ENCODE results near the gene BLM. TPM values are rescaled to one million over a fixed set of nuclear protein-coding genes. Genes with fewer than 3 reads are reported as not detected.

BLM gene
- total RNA-seq, 3 donors from 2014 or later: 0.33 to 7.4 (median 2.2) TPM

- intact Hi-C loops (cut with DNase I; ENCODE audit: low total_unique reads): no loop called here
- Histone ChIP-seq H3K4me3 (no peak overlapping the region), H3K36me3 (no peaks in the 10 kb centered on the region), H3K9me3 (no peaks in the 10 kb centered on the region), H3K4me1 (no peaks in the 10 kb centered on the region), H3K27me3 (no peaks in the 10 kb centered on the region), H3K27ac (no peak overlapping the region)
- TF ChIP-seq POLR2AphosphoS5 (IDR thresholded peaks at IDR 0.05): no peak
- TF ChIP-seq CTCF (IDR thresholded peaks at IDR 0.05): no peak
- no peak for TF ChIP-seq POLR2A (IDR thresholded peaks at IDR 0.05)
- no peak for DNase-seq (ENCODE audit: low spot score in 2 of 2)
Measured at GRCh38 chr15:90812958-90813265, 95.8 kb downstream of the BLM start.

- no peaks in the 10 kb centered on the region for H3K4me1 ChIP-seq
- H3K9me3 ChIP-seq: no peaks in the 10 kb centered on the region
- H3K27me3 ChIP-seq: no peaks in the 10 kb centered on the region
- intact Hi-C loops (cut with DNase I; ENCODE audit: low total_unique reads): no loop called here
- no peaks in the 10 kb centered on the region for H3K36me3 ChIP-seq
- peak overlapping the region; percentile 54 to 58 for H3K27ac ChIP-seq
- TF ChIP-seq POLR2A (IDR thresholded peaks at IDR 0.05): no peak
- TF ChIP-seq POLR2AphosphoS5 (IDR thresholded peaks at IDR 0.05): no peak
- no peak for TF ChIP-seq CTCF (IDR thresholded peaks at IDR 0.05)
- H3K4me3 ChIP-seq: no peak overlapping the region
- no peak for DNase-seq (ENCODE audit: low spot score in 2 of 2)
Measured at GRCh38 chr15:90813796-90814190, 96.6 kb downstream of the BLM start.

- Histone ChIP-seq H3K36me3 (no peaks in the 10 kb centered on the region), H3K9me3 (no peaks in the 10 kb centered on the region), H3K4me1 (no peaks in the 10 kb centered on the region), H3K27me3 (no peaks in the 10 kb centered on the region), H3K27ac (peak overlapping the region; percentile 54 to 58), H3K4me3 (no peak overlapping the region)
- intact Hi-C loops (cut with DNase I; ENCODE audit: low total_unique reads): no loop called here
- no peak for DNase-seq (ENCODE audit: low spot score in 2 of 2)
- TF ChIP-seq POLR2A (IDR thresholded peaks at IDR 0.05): no peak
- TF ChIP-seq CTCF (IDR thresholded peaks at IDR 0.05): no peak
- no peak for TF ChIP-seq POLR2AphosphoS5 (IDR thresholded peaks at IDR 0.05)
Measured at GRCh38 chr15:90814191-90814821, 97.2 kb downstream of the BLM start.

GRCh38 chr15:90816401-90817116, 99.4 kb downstream of the BLM start:
- intact Hi-C loops (cut with DNase I; ENCODE audit: low total_unique reads): no loop called here
- DNase-seq (ENCODE audit: low spot score in 2 of 2): no peak

More at GRCh38 chr15:90816401-90817116, 99.4 kb downstream of the BLM start:
- TF ChIP-seq POLR2A (IDR thresholded peaks at IDR 0.05): no peak
- TF ChIP-seq CTCF (IDR thresholded peaks at IDR 0.05): no peak
- no peak for TF ChIP-seq POLR2AphosphoS5 (IDR thresholded peaks at IDR 0.05)
- Histone ChIP-seq H3K27ac (peak overlapping the region; percentile 4 to 48), H3K4me1 (no peaks in the 10 kb centered on the region), H3K36me3 (no peaks in the 10 kb centered on the region), H3K27me3 (no peaks in the 10 kb centered on the region), H3K4me3 (no peak overlapping the region), H3K9me3 (no peaks in the 10 kb centered on the region)

Data from breast epithelium (tissue), 4 donors.